NCI-H2171 treated with DMSO at 0.1 percent for 48 hours (cell line): ENCODE results near the gene CHST14.
A peak's percentile ranks its signal among the peaks of the same experiment; 100 is the strongest.

ENCODE experiments used
- DNase-seq: peaks from one replicate; lab custom pipeline; 2025; lab: John Stamatoyannopoulos, UW

Gene CHST14

GRCh38 chr15:40463279-40463678 lies 7.5 kb upstream of the CHST14 start:
- no peak for DNase-seq

- no peak for DNase-seq
Measured at GRCh38 chr15:40463886-40464545, 6.8 kb upstream of the CHST14 start.

GRCh38 chr15:40464595-40465185 lies 6.1 kb upstream of the CHST14 start:
- DNase-seq, result no peak

GRCh38 chr15:40465939-40466338 lies 4.8 kb upstream of the CHST14 start:
- no peak for DNase-seq

GRCh38 chr15:40466426-40467260 lies 4.1 kb upstream of the CHST14 start:
- DNase-seq, result no peak

- no peak for DNase-seq
Measured at GRCh38 chr15:40467261-40467615, 3.5 kb upstream of the CHST14 start.

GRCh38 chr15:40468898-40469331 lies 1.9 kb upstream of the CHST14 start:
- no peak for DNase-seq

GRCh38 chr15:40469776-40470390 lies 901 bp upstream of the CHST14 start:
- no peak for DNase-seq

GRCh38 chr15:40471105-40471807 lies 472 bp downstream of the CHST14 start:
- DNase-seq, result no peak

GRCh38 chr15:40471808-40472150 lies 995 bp downstream of the CHST14 start:
- DNase-seq, result no peak

GRCh38 chr15:40472171-40472727 lies 1.5 kb downstream of the CHST14 start:
- no peak for DNase-seq

- no peak for DNase-seq
Measured at GRCh38 chr15:40474581-40474980, 3.8 kb downstream of the CHST14 start.

- DNase-seq, result peak; percentile 76
Measured at GRCh38 chr15:40477642-40478327, 7.0 kb downstream of the CHST14 start.

- no peak for DNase-seq
Measured at GRCh38 chr15:40479024-40479423, 8.2 kb downstream of the CHST14 start.

GRCh38 chr15:40481341-40482074 lies 10.7 kb downstream of the CHST14 start:
- no peak for DNase-seq

- DNase-seq, result no peak
Measured at GRCh38 chr15:40483919-40484318, 13.1 kb downstream of the CHST14 start.

GRCh38 chr15:40486066-40486770 lies 15.4 kb downstream of the CHST14 start:
- no peak for DNase-seq

- DNase-seq, result no peak
Measured at GRCh38 chr15:40487816-40488682, 17.3 kb downstream of the CHST14 start.
